Mucosa of stomach (tissue), 1 donor: ENCODE measurements around the gene CILP2.
A peak's percentile ranks its signal among the peaks of the same experiment; 100 is the strongest.

Source experiments
- H3K27me3 ChIP-seq: one replicate; pipeline ENCODE4 v1.7.0; 2013; ENCODE audit warnings: mild to moderate bottlenecking, low read length; ENCODE audit not compliant: control insufficient read depth, insufficient read depth
- H3K36me3 ChIP-seq: one replicate; pipeline ENCODE4 v1.7.0; 2013; ENCODE audit warnings: low read length; ENCODE audit not compliant: control insufficient read depth, insufficient read depth
- H3K4me1 ChIP-seq: one replicate; pipeline ENCODE4 v1.7.0; 2013; ENCODE audit warnings: mild to moderate bottlenecking, low read length; ENCODE audit not compliant: control insufficient read depth, insufficient read depth
- H3K4me3 ChIP-seq: one replicate; pipeline ENCODE4 v1.7.0; 2013; ENCODE audit warnings: low read length
- H3K9ac ChIP-seq: one replicate; pipeline ENCODE4 v1.7.0; 2013; ENCODE audit warnings: mild to moderate bottlenecking, low read length, moderate library complexity
- H3K9me3 ChIP-seq: one replicate; pipeline ENCODE4 v1.7.0; 2013; ENCODE audit warnings: mild to moderate bottlenecking, low read length, moderate library complexity; ENCODE audit not compliant: control insufficient read depth
- donor health status: Pancreatic carcinoma.

CILP2 gene

DNA sequence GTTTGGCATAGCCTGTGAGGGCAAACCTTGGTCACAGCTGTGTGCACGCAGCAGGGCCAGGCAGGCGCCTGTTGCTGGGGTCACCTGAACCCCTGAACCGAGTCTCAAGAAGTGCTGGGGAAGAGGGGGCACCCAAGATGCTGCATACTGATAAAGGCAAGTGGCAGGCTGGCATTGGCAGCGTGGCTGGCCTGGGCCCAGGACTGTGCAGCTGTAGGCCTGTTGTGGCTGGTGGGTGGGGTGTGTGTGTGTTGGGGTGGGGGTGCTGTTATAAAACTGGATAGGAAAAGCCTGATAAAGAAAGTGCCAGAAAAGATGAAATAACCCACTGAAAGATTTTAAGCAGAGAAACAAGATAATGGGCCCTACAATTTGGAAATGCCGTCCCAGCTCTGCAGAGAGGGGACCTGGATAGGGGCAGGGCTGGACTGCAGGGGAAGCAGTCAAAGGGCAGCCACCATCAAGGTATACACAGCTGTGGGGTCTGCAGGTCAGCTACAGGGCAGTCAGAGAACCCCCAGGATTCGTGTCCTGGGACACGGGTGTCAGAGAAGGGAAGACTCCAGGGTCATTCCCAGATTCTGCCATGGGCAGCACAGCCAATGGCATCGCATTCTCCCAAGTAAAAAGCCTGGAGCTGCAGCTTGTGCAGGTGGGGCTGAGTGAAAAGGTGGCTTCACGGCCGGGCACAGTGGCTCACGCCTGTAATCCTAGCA lies 33.2 kb downstream of the CILP2 start:
- Histone ChIP-seq H3K4me3 (no peak overlapping the region), H3K36me3 (no peaks in the 10 kb centered on the region), H3K9me3 (no peaks in the 10 kb centered on the region), H3K9ac (no peak overlapping the region), H3K4me1 (peaks cover 6% of the 10 kb centered on the region), H3K27me3 (no peaks in the 10 kb centered on the region)

DNA sequence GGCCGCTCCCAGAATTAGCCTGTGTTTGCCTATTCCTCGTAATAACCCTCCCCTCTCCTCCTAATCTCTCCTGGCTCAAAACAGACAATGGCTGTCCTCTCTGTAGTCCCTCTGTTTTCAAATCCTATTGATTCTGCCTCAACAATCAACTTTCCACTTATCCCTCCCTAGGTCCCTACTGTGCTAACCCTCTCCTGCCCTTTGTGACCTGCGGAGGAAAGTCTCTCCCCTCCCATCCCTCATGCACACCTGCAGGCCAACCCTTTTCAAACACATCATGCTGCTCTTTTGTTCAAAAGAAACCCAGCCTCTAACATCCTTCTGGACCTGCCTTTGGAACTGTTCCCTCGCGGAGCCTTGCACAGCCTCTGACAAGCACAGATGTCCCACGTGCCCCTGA lies 37.3 kb downstream of the CILP2 start:
- H3K9me3 ChIP-seq: no peaks in the 10 kb centered on the region
- no peak overlapping the region for H3K9ac ChIP-seq
- no peaks in the 10 kb centered on the region for H3K36me3 ChIP-seq
- no peak overlapping the region for H3K4me3 ChIP-seq
- H3K4me1 ChIP-seq: peaks cover 15% of the 10 kb centered on the region
- no peaks in the 10 kb centered on the region for H3K27me3 ChIP-seq

DNA sequence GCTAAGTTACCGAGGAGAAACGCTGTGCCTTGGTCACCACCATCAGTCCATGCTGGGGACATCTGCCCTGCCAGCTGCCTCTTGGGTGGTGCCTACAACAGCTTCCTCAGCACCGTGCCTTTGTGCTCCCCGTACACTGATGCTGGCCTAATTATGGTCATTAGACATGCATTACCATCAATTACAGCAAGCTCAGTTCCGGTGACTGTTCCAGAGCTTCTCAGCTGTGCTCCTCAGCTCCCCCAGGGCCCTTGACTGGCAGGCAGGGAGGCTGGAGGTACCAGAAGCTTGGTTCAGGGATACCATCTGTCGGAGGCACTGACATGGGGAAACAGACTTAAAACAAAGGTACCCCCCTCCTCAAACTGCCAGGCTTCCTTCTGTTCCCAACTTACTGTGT lies 40.2 kb downstream of the CILP2 start:
- no peaks in the 10 kb centered on the region for H3K27me3 ChIP-seq
- no peaks in the 10 kb centered on the region for H3K9me3 ChIP-seq
- no peak overlapping the region for H3K9ac ChIP-seq
- H3K4me1 ChIP-seq: peaks cover 36% of the 10 kb centered on the region
- H3K36me3 ChIP-seq: no peaks in the 10 kb centered on the region
- H3K4me3 ChIP-seq: no peak overlapping the region

DNA sequence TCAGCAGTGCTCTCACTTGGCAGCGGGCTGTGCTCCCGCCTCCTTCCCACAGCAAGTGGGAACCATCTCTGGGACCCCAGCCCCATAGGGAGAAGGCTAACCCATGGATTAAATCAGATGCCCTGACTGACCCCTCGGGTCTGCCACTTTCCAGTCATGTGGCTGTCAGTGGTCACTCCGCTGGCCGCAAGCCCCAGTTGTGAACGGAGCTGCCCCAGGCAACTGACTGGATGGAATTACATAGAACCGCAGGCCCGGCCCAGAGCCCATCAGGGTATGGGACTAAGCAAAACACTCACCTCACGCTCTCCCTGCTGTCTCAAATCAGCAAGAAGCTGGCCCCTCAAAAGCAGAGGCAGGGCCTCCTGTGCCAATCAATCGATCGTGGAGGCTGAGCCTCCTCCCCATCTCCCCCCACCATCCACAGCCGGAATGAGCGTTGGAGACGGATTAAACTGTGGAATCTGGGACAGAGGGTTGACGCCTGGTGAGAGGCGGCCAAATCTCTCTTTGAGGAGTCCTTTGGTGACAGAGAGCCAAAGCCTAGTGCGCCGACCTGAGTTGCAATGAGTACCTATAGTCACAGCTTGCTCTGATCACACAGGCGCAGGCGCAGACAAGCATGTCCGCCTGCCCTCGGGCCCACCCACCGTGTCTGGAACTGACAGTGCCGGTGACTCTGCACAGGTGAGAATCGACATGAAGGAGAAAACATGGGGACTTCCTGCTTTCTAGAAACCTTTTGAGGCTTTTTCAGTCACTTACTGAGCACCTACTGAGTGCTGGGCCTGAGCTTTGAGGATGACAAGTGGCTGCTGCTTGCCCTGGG lies 41.7 kb downstream of the CILP2 start:
- peaks cover 36% of the 10 kb centered on the region for H3K4me1 ChIP-seq
- H3K9ac ChIP-seq: peak overlapping the region; percentile 8
- H3K9me3 ChIP-seq: no peaks in the 10 kb centered on the region
- H3K4me3 ChIP-seq: no peak overlapping the region
- H3K36me3 ChIP-seq: no peaks in the 10 kb centered on the region
- H3K27me3 ChIP-seq: no peaks in the 10 kb centered on the region

DNA sequence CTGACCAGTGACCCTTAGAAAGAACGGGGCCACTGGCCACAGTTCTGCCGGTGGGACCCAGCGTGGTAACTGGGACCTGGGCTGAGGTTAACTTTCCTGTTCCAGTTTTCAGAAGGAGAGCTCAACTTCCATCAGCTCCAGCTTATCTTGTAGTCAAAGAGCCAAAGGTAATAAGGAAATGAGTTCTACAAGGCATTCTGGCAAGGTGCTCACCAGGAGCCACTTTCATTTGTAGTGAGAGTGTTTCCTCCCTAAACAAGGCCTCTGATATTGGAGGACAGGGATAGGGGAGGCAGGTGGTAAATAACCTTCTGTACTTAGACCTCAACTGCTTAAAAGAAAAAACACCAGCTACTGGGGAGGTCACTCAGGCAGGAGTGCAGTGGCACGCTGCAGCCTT lies 42.4 kb downstream of the CILP2 start:
- H3K36me3 ChIP-seq: no peaks in the 10 kb centered on the region
- H3K4me1 ChIP-seq: peaks cover 33% of the 10 kb centered on the region
- no peak overlapping the region for H3K4me3 ChIP-seq
- H3K27me3 ChIP-seq: no peaks in the 10 kb centered on the region
- peak overlapping the region; percentile 8 for H3K9ac ChIP-seq
- H3K9me3 ChIP-seq: no peaks in the 10 kb centered on the region

DNA sequence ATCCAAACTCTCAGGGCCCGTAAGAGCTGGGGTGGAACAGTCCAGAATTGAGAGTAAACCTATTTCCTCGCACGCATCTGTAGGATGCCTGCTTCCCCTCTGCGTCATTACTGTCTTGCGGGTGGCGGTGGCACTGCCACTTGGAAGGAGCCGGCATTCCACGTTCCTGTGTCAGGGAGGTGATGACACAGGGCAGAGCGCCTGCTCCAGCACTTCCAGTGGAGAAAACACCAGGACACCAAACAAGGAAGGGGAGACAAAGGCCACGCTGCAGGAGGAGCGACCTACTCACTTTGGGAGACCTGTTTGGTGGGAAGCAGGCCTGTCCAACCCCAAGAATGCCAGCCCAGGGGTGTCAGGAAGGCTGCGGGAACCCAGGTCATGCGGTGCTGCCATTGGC lies 43.3 kb downstream of the CILP2 start:
- Histone ChIP-seq H3K9ac (no peak overlapping the region), H3K4me1 (peaks cover 30% of the 10 kb centered on the region), H3K36me3 (no peaks in the 10 kb centered on the region), H3K9me3 (no peaks in the 10 kb centered on the region), H3K27me3 (no peaks in the 10 kb centered on the region), H3K4me3 (no peak overlapping the region)

DNA sequence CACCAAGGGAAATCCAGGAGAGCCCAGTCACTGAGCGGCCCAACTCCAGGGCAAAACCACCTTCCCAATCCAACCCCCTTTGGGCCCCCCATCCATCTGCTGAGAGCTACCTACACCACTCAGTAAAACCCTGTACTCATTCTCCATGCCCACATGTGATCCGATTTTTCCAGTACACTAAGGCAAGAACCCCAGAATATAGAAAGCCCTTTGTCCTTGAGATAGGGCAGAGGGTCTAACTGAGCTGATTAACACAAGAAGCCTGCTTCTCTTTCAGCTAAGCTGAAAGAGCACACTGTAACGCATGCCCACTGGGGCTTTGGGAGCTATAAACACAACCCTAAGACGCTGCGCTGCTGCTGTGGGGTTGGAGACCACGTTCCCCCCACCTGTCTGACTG lies 44.4 kb downstream of the CILP2 start:
- H3K9me3 ChIP-seq: no peaks in the 10 kb centered on the region

DNA sequence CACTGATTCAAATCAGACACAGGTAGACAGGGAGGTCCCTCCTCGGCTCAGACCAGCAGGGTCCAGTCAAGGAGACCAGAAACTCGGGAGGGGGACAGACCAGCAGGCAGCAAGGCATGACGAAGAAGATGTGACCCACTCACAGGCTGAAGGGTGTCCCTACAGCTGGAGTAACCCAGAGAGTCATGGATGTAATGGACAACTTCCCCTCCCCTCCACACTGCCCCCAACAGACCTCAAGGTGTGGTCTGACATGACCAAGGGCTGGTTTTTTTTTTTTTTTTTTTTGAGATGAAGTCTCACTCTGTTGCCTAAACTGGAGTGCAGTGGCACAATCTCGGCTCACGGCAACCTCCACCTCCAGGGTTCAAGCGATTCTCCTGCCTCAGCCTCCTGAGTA lies 46.3 kb downstream of the CILP2 start:
- H3K4me3 ChIP-seq: no peak overlapping the region
- no peaks in the 10 kb centered on the region for H3K27me3 ChIP-seq
- no peak overlapping the region for H3K9ac ChIP-seq
- H3K4me1 ChIP-seq: peaks cover 30% of the 10 kb centered on the region
- no peaks in the 10 kb centered on the region for H3K9me3 ChIP-seq
- H3K36me3 ChIP-seq: no peaks in the 10 kb centered on the region

More for the DNA sequence above, 44.4 kb downstream of the CILP2 start:
- Histone ChIP-seq H3K4me3 (no peak overlapping the region), H3K9ac (no peak overlapping the region), H3K36me3 (no peaks in the 10 kb centered on the region), H3K4me1 (peaks cover 30% of the 10 kb centered on the region), H3K27me3 (no peaks in the 10 kb centered on the region)

DNA sequence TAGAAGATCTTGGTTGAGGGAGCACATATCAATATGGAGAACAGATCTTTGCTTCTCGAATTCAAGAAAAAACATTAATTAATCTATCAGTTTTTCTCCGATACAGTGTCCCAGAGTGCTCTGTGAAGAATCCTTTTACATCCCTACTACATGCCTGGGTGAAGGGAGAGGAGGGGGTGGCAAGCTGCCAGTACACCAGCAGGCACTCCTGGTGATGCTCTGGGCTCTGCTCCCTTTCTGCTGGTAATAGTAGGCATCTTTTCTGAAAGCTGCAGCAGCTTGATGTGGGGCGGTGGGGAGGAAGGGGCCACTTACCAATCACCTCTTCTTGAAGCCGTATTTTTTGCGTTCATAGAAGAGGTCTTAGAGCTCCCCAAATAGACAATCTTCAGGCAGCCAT lies 49.7 kb downstream of the CILP2 start:
- Histone ChIP-seq H3K9ac (no peak overlapping the region), H3K4me3 (no peak overlapping the region), H3K27me3 (no peaks in the 10 kb centered on the region), H3K36me3 (no peaks in the 10 kb centered on the region), H3K9me3 (no peaks in the 10 kb centered on the region), H3K4me1 (peaks cover 19% of the 10 kb centered on the region)

DNA sequence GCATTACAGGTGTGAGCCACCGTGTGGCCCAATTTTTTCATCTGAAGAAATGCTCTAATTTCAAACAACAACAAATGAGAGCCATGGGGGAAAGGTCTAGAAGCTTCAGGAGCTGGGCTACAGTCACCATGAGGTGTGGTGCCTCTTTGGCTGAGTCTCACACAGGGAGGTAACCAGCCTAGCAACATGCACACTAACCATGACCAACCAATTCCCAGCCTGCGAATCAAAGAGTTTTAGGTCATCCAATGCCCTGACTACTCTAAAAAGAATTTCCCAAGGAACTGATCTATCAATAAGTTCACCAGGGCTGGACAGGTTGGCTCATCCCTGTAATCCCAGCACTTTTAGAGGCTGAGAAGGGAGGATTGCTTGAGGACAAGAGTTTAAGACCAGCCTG lies 50.5 kb downstream of the CILP2 start:
- Histone ChIP-seq H3K27me3 (no peaks in the 10 kb centered on the region), H3K36me3 (no peaks in the 10 kb centered on the region), H3K9ac (no peak overlapping the region), H3K4me3 (no peak overlapping the region), H3K4me1 (peaks cover 19% of the 10 kb centered on the region), H3K9me3 (no peaks in the 10 kb centered on the region)

DNA sequence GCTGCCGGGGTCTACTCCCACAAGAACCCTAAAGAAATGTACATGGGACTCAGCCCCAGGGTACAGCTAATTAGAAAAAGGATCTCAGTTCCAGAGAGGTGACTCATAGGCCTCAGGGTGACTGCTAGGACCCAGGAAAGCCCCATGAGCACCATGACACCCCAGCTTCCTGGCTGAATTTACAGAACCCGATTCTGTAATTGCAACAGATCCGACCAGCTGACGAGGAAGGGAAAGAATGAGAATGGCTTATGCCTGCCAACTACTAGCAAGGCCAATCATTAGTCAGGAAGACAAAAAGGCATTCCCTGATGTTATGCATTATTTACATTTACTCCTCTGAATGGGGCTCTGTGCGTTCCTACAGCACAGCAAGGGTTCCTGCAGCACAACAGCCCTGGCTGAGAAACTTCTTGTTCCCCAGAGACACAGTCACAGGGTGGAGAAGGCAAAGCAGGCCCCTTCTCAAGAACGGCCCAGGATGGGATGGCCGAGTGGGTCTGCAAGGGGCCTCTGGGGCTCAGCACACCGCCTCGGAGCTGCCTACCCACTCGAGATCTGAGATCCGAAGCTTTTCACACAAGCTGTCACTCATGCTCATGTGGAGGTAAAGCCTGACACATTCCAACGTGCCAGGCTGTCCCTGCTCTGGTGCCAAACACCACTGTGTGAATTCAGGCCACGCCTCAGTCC lies 53.2 kb downstream of the CILP2 start:
- Histone ChIP-seq H3K4me3 (no peak overlapping the region), H3K9ac (peak overlapping the region; percentile 73)

DNA sequence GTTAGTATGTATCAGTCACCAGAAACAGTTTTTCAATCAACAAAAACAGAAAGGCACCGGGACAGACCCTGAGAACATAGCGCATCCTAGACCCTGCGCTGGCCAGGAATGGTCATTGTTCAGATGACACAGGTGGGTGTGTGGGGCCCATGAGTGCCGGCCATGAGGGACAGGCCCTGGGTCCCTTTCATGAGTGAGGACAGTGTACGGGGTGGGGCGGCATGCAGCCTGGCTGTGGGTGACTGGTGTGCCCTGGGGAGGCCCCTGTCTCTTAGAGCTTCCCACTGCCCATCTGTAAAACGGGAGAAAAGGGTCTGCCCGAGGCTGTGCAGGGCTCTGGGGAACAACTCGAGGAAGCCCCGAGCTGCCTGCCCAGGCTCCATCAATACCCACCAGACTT lies 54.6 kb downstream of the CILP2 start:
- Histone ChIP-seq H3K9ac (no peak overlapping the region), H3K4me3 (no peak overlapping the region), H3K4me1 (peaks cover 38% of the 10 kb centered on the region), H3K27me3 (no peaks in the 10 kb centered on the region), H3K36me3 (no peaks in the 10 kb centered on the region), H3K9me3 (no peaks in the 10 kb centered on the region)

More for the DNA sequence above, 53.2 kb downstream of the CILP2 start:
- Histone ChIP-seq H3K9me3 (no peaks in the 10 kb centered on the region), H3K27me3 (no peaks in the 10 kb centered on the region), H3K36me3 (no peaks in the 10 kb centered on the region), H3K4me1 (peaks cover 38% of the 10 kb centered on the region)
